ENCODE data around the gene CKAP2L. TPM values are rescaled to one million over a fixed set of nuclear protein-coding genes. Genes with fewer than 3 reads are reported as not detected.

Gene CKAP2L
- total and polyA plus RNA-seq, 9 of the 15 experiments (the other 6 are each of a cell fraction or from before 2014, with no cell fraction given): 10.4 to 21.9 (median 14.2) TPM

GRCh38 chr2:112794131-112794733 lies 29.8 kb upstream of the CKAP2L start (continued):
- TF ChIP-seq TOE1 (IDR thresholded peaks at IDR 0.05; ENCODE audit: borderline replicate concordance) (peak; percentile 98), TOE1 (CRISPR knock-in tag; IDR thresholded peaks at IDR 0.05; ENCODE audit: borderline replicate concordance, low read depth) (no peak), KDM4B (IDR thresholded peaks at IDR 0.05; ENCODE audit: borderline replicate concordance in 2 of 2, low read depth in 1 of 2) (no peak), ZNF766 (CRISPR knock-in tag; conservative IDR thresholded peaks at IDR 0.05) (peak; percentile 67), ATF7 (IDR thresholded peaks at IDR 0.05) (peak; percentile 97), PRDM10 (IDR thresholded peaks at IDR 0.05; ENCODE audit: partially characterized antibody) (peak; percentile 96), ZBTB40 (IDR thresholded peaks at IDR 0.05) (peak; percentile 63), ZBTB40 (CRISPR knock-in tag; IDR thresholded peaks at IDR 0.05) (no peak), NUFIP1 (IDR thresholded peaks at IDR 0.05; ENCODE audit: partially characterized antibody) (peak; percentile 88), ZNF583 (CRISPR knock-in tag; IDR thresholded peaks at IDR 0.05) (peak; percentile 73; the same call in 1 of the 2 replicates), MLLT1 (IDR thresholded peaks at IDR 0.05) (0 out of 4 replicates have a peak, but pooled peaks of 1 of the 2 experiments have one; percentile 44), NR2C2 (CRISPR knock-in tag; IDR thresholded peaks at IDR 0.05) (no peak), NR2C2 (tag; IDR thresholded peaks at IDR 0.05) (peak; percentile 78)
